Activated naive CD8-positive, alpha-beta T cell treated with anti-CD3 and anti-CD28 coated beads, Interleukin-2, amount 10 ng/mL, durations not matched to agents 7 days and 5 days (primary cell): Measurements from ENCODE around the gene LRRN2. TPM values are rescaled to one million over a fixed set of nuclear protein-coding genes. Genes with fewer than 3 reads are reported as not detected.

ENCODE experiments used
- ATAC-seq: fragments of 150-1000 bp; cut with Tn5 transposase; one replicate; pipeline ENCODE4 v1.10.0; 2021; ENCODE audit warnings: low read depth, moderate library complexity
- POLR2A ChIA-PET: fragments of 350-600 bp; sonication (Branson Sonifier 250); formaldehyde crosslinking; loops from one replicate; lab custom pipeline; 2021; ENCODE audit warnings: antibody characterized with exemption; lab: Charles Lee
- DNase-seq: peaks from one replicate; pipeline ENCODE4 v3.0.0; 2021
- H3K27ac Mint-ChIP-seq: one replicate; pipeline ENCODE4 v1.8.0; 2022; ENCODE audit warnings: mild to moderate bottlenecking, mixed read lengths
- H3K27me3 Mint-ChIP-seq: one replicate; pipeline ENCODE4 v1.8.0; 2022; ENCODE audit warnings: mild to moderate bottlenecking, moderate library complexity, mixed read lengths
- H3K36me3 Mint-ChIP-seq: one replicate; pipeline ENCODE4 v1.8.0; 2021; ENCODE audit warnings: mild to moderate bottlenecking, mixed read lengths
- H3K4me1 Mint-ChIP-seq: one replicate; pipeline ENCODE4 v1.8.0; 2021; ENCODE audit warnings: mixed read lengths
- H3K4me3 Mint-ChIP-seq: one replicate; pipeline ENCODE4 v1.8.0; 2022; ENCODE audit warnings: mild to moderate bottlenecking, moderate library complexity, mixed read lengths
- H3K9me3 Mint-ChIP-seq: one replicate; pipeline ENCODE4 v1.8.0; 2021; ENCODE audit warnings: mixed read lengths
- total RNA-seq, 2 experiments: library from RNA; stranded (reverse); gene quantifications; one replicate each; pipeline ENCODE4 v1.2.3, GENCODE V29; 2021

Gene LRRN2
- total RNA-seq, 2 experiments from 2014 or later, result not detected

GRCh38 chr1:204673909-204674649 lies 11.5 kb downstream of the LRRN2 start:
- Mint-ChIP-seq H3K27ac (no peak overlapping the region), H3K4me1 (no peaks in the 10 kb centered on the region), H3K36me3 (no peaks in the 10 kb centered on the region), H3K9me3 (no peaks in the 10 kb centered on the region), H3K4me3 (no peak overlapping the region), H3K27me3 (peaks cover 2% of the 10 kb centered on the region)
- DNase-seq (no peak), ATAC-seq (no peak)
- POLR2A ChIA-PET, result no interaction called here

GRCh38 chr1:204673209-204673608 lies 12.3 kb downstream of the LRRN2 start:
- Mint-ChIP-seq H3K4me3 (no peak overlapping the region), H3K9me3 (no peaks in the 10 kb centered on the region), H3K36me3 (no peaks in the 10 kb centered on the region), H3K4me1 (no peaks in the 10 kb centered on the region), H3K27me3 (no peaks in the 10 kb centered on the region), H3K27ac (no peak overlapping the region)
- DNase-seq, result no peak
- ATAC-seq, result no peak
- POLR2A ChIA-PET, result no interaction called here

- no peak overlapping the region for H3K4me3 Mint-ChIP-seq
- no peak overlapping the region for H3K27ac Mint-ChIP-seq
- H3K36me3 Mint-ChIP-seq, result no peaks in the 10 kb centered on the region
- no peaks in the 10 kb centered on the region for H3K27me3 Mint-ChIP-seq
- POLR2A ChIA-PET, result no interaction called here
- H3K9me3 Mint-ChIP-seq, result no peaks in the 10 kb centered on the region
- DNase-seq (no peak), ATAC-seq (no peak)
- H3K4me1 Mint-ChIP-seq, result no peaks in the 10 kb centered on the region
Measured at GRCh38 chr1:204672482-204673121, 12.9 kb downstream of the LRRN2 start.

GRCh38 chr1:204672069-204672468 lies 13.5 kb downstream of the LRRN2 start:
- no peaks in the 10 kb centered on the region for H3K27me3 Mint-ChIP-seq

GRCh38 chr1:204670152-204670927 lies 15.2 kb downstream of the LRRN2 start:
- H3K4me3 Mint-ChIP-seq, result no peak overlapping the region
- no peak for DNase-seq
- H3K27ac Mint-ChIP-seq, result no peak overlapping the region

More at GRCh38 chr1:204672069-204672468, 13.5 kb downstream of the LRRN2 start:
- H3K36me3 Mint-ChIP-seq, result no peaks in the 10 kb centered on the region
- no peaks in the 10 kb centered on the region for H3K9me3 Mint-ChIP-seq
- no peaks in the 10 kb centered on the region for H3K4me1 Mint-ChIP-seq
- DNase-seq, result no peak
- H3K4me3 Mint-ChIP-seq, result no peak overlapping the region
- no peak for ATAC-seq
- POLR2A ChIA-PET, result no interaction called here
- H3K27ac Mint-ChIP-seq, result no peak overlapping the region

GRCh38 chr1:204669579-204669978 lies 16.0 kb downstream of the LRRN2 start:
- DNase-seq (no peak), ATAC-seq (no peak)
- Mint-ChIP-seq H3K9me3 (no peaks in the 10 kb centered on the region), H3K36me3 (no peaks in the 10 kb centered on the region), H3K27ac (no peak overlapping the region), H3K4me3 (no peak overlapping the region), H3K4me1 (no peaks in the 10 kb centered on the region), H3K27me3 (peaks cover 1% of the 10 kb centered on the region)
- POLR2A ChIA-PET, result no interaction called here

More at GRCh38 chr1:204670152-204670927, 15.2 kb downstream of the LRRN2 start:
- Mint-ChIP-seq H3K36me3 (no peaks in the 10 kb centered on the region), H3K27me3 (no peaks in the 10 kb centered on the region), H3K4me1 (no peaks in the 10 kb centered on the region), H3K9me3 (no peaks in the 10 kb centered on the region)
- POLR2A ChIA-PET, result no interaction called here
- ATAC-seq, result no peak

GRCh38 chr1:204664384-204664651 lies 21.2 kb downstream of the LRRN2 start:
- POLR2A ChIA-PET, result no interaction called here

GRCh38 chr1:204663644-204664383 lies 21.7 kb downstream of the LRRN2 start:
- H3K9me3 Mint-ChIP-seq, result no peaks in the 10 kb centered on the region

More at GRCh38 chr1:204664384-204664651, 21.2 kb downstream of the LRRN2 start:
- Mint-ChIP-seq H3K9me3 (no peaks in the 10 kb centered on the region), H3K4me1 (no peaks in the 10 kb centered on the region), H3K4me3 (no peak overlapping the region), H3K27ac (no peak overlapping the region), H3K27me3 (peaks cover 3% of the 10 kb centered on the region), H3K36me3 (no peaks in the 10 kb centered on the region)
- ATAC-seq, result no peak
- DNase-seq, result no peak

GRCh38 chr1:204662530-204662929 lies 23.0 kb downstream of the LRRN2 start:
- no peak for DNase-seq
- ATAC-seq, result no peak
- Mint-ChIP-seq H3K27me3 (peaks cover 5% of the 10 kb centered on the region), H3K36me3 (no peaks in the 10 kb centered on the region), H3K27ac (no peak overlapping the region), H3K9me3 (no peaks in the 10 kb centered on the region), H3K4me3 (no peak overlapping the region), H3K4me1 (no peaks in the 10 kb centered on the region)
- POLR2A ChIA-PET, result no interaction called here

More at GRCh38 chr1:204663644-204664383, 21.7 kb downstream of the LRRN2 start:
- no peak for ATAC-seq
- no peak overlapping the region for H3K4me3 Mint-ChIP-seq
- DNase-seq, result no peak
- H3K36me3 Mint-ChIP-seq, result no peaks in the 10 kb centered on the region
- no peak overlapping the region for H3K27ac Mint-ChIP-seq
- H3K4me1 Mint-ChIP-seq, result no peaks in the 10 kb centered on the region
- peaks cover 3% of the 10 kb centered on the region for H3K27me3 Mint-ChIP-seq
- POLR2A ChIA-PET, result no interaction called here

GRCh38 chr1:204660509-204660908 lies 25.0 kb downstream of the LRRN2 start:
- ATAC-seq (no peak), DNase-seq (no peak)
- H3K4me3 Mint-ChIP-seq, result no peak overlapping the region
- POLR2A ChIA-PET, result no interaction called here
- no peaks in the 10 kb centered on the region for H3K36me3 Mint-ChIP-seq
- no peaks in the 10 kb centered on the region for H3K9me3 Mint-ChIP-seq
- H3K4me1 Mint-ChIP-seq, result no peaks in the 10 kb centered on the region
- H3K27me3 Mint-ChIP-seq, result peaks cover 10% of the 10 kb centered on the region
- H3K27ac Mint-ChIP-seq, result no peak overlapping the region

GRCh38 chr1:204659056-204659455 lies 26.5 kb downstream of the LRRN2 start:
- ATAC-seq (no peak), DNase-seq (no peak)
- Mint-ChIP-seq H3K9me3 (no peaks in the 10 kb centered on the region), H3K27me3 (peaks cover 7% of the 10 kb centered on the region), H3K36me3 (no peaks in the 10 kb centered on the region), H3K4me3 (no peak overlapping the region), H3K27ac (no peak overlapping the region), H3K4me1 (no peaks in the 10 kb centered on the region)
- POLR2A ChIA-PET, result no interaction called here

GRCh38 chr1:204658295-204658694 lies 27.2 kb downstream of the LRRN2 start:
- no peak for ATAC-seq
- POLR2A ChIA-PET, result no interaction called here
- peaks cover 7% of the 10 kb centered on the region for H3K27me3 Mint-ChIP-seq
- no peaks in the 10 kb centered on the region for H3K4me1 Mint-ChIP-seq
- no peak for DNase-seq
- H3K4me3 Mint-ChIP-seq, result no peak overlapping the region
- H3K9me3 Mint-ChIP-seq, result no peaks in the 10 kb centered on the region
- no peak overlapping the region for H3K27ac Mint-ChIP-seq
- no peaks in the 10 kb centered on the region for H3K36me3 Mint-ChIP-seq

GRCh38 chr1:204653590-204654340 lies 31.8 kb downstream of the LRRN2 start:
- Mint-ChIP-seq H3K9me3 (no peaks in the 10 kb centered on the region), H3K4me1 (no peaks in the 10 kb centered on the region), H3K36me3 (no peaks in the 10 kb centered on the region), H3K4me3 (no peak overlapping the region), H3K27me3 (peaks cover 18% of the 10 kb centered on the region), H3K27ac (no peak overlapping the region)
- POLR2A ChIA-PET, result no interaction called here
- no peak for ATAC-seq
- DNase-seq, result no peak
